Epithelial cell of prostate (primary cell): ENCODE measurements around the gene FASN.

ENCODE experiments used
- DNase-seq: peaks from one replicate; pipeline ENCODE4 v3.0.0-alpha.2; 2011; ENCODE audit warnings: low read depth, low spot score
- H3K27ac ChIP-seq: fragments of 450-650 bp; 2 replicates; pipeline ENCODE4 v1.5.1; 2017; ENCODE audit warnings: mild to moderate bottlenecking

Gene FASN

GRCh38 chr17:82079001-82079677 lies 18.9 kb downstream of the FASN start:
- H3K27ac ChIP-seq = no peak overlapping the region
- DNase-seq = no peak

GRCh38 chr17:82078433-82078832 lies 19.6 kb downstream of the FASN start:
- no peak overlapping the region for H3K27ac ChIP-seq
- no peak for DNase-seq

GRCh38 chr17:82077617-82078358 lies 20.2 kb downstream of the FASN start:
- no peak overlapping the region for H3K27ac ChIP-seq
- no peak for DNase-seq

- no peak for DNase-seq
- no peak overlapping the region for H3K27ac ChIP-seq
Observed at GRCh38 chr17:82076785-82077591, 21.0 kb downstream of the FASN start.

- no peak for DNase-seq
- no peak overlapping the region for H3K27ac ChIP-seq
Observed at GRCh38 chr17:82076018-82076784, 21.8 kb downstream of the FASN start.

GRCh38 chr17:82073446-82073845 lies 24.6 kb downstream of the FASN start:
- no peak for DNase-seq
- no peak overlapping the region for H3K27ac ChIP-seq

- DNase-seq = no peak
- no peak overlapping the region for H3K27ac ChIP-seq
Observed at GRCh38 chr17:82072827-82073226, 25.2 kb downstream of the FASN start.

- DNase-seq = no peak
- H3K27ac ChIP-seq = no peak overlapping the region
Observed at GRCh38 chr17:82070611-82071010, 27.4 kb downstream of the FASN start.

GRCh38 chr17:82065638-82066303 lies 32.3 kb downstream of the FASN start, which contains the start of gene DUS1L:
Gene DUS1L (minus strand): TSS chr17:82065804. CDS start chr17:82065059, 745 bp downstream.
- DNase-seq = no peak

GRCh38 chr17:82065193-82065637 lies 32.8 kb downstream of the FASN start:
- no peak for DNase-seq
- H3K27ac ChIP-seq = peak overlapping the region; percentile 36

More at GRCh38 chr17:82065638-82066303, 32.3 kb downstream of the FASN start, which contains the start of gene DUS1L:
- H3K27ac ChIP-seq = peak within 1 kb of the TSS; percentile 36

- no peak for DNase-seq
Observed at GRCh38 chr17:82064433-82065192, 33.4 kb downstream of the FASN start.

GRCh38 chr17:82063424-82064415 lies 34.3 kb downstream of the FASN start:
- no peak overlapping the region for H3K27ac ChIP-seq
- no peak for DNase-seq

More at GRCh38 chr17:82064433-82065192, 33.4 kb downstream of the FASN start:
- peak overlapping the region; percentile 36 for H3K27ac ChIP-seq

GRCh38 chr17:82062984-82063368 lies 35.1 kb downstream of the FASN start:
- DNase-seq = no peak
- no peak overlapping the region for H3K27ac ChIP-seq

- DNase-seq = no peak
Observed at GRCh38 chr17:82062076-82062983, 35.7 kb downstream of the FASN start.

GRCh38 chr17:82061047-82061925 lies 36.8 kb downstream of the FASN start:
- no peak for DNase-seq
- H3K27ac ChIP-seq = no peak overlapping the region

More at GRCh38 chr17:82062076-82062983, 35.7 kb downstream of the FASN start:
- H3K27ac ChIP-seq = no peak overlapping the region

- no peak overlapping the region for H3K27ac ChIP-seq
- no peak for DNase-seq
Observed at GRCh38 chr17:82060614-82061013, 37.4 kb downstream of the FASN start.
